NOMO-1 treated with DMSO at 0.1 percent for 48 hours (cell line): ENCODE data around the gene CYSRT1.

Experiments
- DNase-seq: peaks from one replicate; lab custom pipeline; 2025; ENCODE audit not compliant: unreplicated experiment; lab: John Stamatoyannopoulos, UW

Gene CYSRT1, protein sequence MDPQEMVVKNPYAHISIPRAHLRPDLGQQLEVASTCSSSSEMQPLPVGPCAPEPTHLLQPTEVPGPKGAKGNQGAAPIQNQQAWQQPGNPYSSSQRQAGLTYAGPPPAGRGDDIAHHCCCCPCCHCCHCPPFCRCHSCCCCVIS

DNA sequence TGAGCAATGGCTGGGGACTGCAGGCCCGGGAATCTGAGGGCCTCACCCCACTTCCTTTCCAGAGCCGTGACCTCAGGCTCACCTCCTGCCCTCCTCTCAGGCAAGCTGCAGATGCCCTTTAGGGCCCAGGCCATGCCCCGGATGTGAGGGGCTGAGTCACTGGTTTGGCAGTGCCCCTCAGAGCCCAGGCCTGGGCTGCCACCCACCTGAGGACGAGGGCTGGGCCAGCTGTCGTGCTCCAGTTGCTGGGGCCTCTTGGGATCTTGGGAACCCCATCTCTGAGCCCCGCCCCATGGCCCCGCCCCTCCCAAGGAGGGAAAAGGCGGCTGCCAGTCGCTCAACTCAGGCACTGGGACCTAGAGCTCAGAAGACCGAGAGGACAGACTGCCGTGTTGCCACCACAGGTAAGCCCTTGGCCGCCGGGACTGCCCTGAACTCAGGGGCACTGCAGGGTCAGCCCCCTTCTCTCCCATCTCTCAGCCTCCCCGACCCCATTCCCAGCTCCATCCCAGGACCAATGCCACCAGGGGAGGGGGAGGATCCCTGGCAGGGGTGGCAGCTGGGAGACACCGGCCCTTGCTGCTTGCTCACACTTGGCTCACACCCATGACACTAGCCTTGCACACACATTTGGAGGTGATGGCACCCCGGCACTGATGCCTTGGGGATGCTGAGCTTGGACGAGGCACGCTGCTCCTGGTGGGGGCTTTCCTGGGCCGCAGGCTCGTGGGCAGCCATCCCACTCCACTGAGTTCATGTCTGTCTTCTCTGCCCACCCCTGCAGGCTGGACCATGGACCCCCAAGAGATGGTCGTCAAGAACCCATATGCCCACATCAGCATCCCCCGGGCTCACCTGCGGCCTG is at the start of gene CYSRT1:
TSS of gene CYSRT1 (plus strand) at position 345 of the 865 bp plus-strand sequence. CDS start at position 793, 448 bp downstream.
- peak; percentile 18 for DNase-seq

DNA sequence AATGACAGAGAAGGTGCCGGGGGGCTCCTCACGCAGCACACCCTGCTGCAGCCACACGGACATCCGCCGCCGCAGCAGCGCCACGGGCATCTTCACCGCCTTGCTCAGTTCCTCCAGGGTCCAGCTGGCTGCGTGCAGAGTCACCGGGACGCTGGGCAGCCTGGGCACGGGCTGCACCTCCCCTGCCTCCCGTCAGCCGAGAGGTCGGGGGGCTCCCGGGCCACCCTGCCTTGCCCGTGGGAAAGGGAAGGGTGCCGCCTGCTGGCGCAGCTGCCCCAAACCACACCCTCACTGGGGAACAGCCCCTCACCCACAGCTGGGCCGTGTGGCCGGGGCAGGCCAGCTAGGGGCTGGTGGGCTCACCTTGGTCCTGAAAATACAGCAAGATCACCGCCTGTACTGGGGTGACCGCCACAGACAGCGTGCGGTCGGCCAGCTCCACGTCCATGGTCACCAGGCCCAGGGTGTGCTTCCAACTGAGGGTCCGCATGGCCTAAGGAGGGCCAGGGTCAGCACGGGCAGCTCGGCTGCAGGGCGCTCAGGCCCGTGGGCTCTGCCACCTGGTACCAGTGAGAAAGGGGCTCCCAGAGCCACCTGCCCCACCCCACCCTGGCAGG is 49.5 kb upstream of the CYSRT1 start:
- DNase-seq = no peak

DNA sequence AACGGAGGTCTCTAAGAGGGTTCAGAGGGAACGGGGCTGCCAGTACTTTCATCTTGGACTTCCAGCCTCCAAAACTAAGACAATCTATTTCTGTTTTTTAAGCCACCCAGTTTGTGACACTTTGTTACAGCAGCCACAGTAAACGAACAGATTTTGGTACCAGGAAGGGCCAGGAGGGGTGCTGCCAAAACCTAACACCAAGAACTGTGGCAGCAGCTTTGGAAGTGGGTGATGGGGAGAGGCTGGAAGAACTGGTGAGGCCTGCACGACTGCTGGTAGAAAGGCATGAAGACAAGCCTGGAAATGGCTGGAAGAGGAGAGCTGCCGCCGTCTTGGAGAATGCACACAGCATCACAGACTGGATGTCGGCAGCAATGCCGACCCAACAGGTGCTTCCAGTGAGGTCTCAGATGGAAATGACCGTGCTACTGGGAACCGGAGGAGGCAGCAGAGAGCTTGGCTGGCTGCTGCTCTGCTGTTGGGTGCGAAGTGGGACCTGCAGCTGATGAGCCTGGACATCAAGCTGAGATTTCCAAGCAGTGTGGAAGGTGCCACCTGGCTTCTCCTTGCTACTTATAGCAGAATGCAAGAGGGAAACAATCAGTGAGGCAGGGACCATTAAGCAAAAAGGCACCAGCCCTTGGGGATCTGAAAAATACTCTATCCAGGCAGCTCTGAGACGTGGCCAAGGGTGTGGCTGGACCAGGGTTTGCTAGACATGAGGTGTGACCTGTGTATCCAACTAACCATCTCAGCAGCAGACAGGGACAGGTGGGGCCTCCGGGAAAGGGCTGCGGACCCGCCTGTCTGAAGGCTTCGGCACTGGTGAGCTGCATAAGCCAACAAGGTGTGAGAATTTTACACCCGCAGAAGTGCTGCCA is 48.4 kb upstream of the CYSRT1 start:
- peak; percentile 30 for DNase-seq

DNA sequence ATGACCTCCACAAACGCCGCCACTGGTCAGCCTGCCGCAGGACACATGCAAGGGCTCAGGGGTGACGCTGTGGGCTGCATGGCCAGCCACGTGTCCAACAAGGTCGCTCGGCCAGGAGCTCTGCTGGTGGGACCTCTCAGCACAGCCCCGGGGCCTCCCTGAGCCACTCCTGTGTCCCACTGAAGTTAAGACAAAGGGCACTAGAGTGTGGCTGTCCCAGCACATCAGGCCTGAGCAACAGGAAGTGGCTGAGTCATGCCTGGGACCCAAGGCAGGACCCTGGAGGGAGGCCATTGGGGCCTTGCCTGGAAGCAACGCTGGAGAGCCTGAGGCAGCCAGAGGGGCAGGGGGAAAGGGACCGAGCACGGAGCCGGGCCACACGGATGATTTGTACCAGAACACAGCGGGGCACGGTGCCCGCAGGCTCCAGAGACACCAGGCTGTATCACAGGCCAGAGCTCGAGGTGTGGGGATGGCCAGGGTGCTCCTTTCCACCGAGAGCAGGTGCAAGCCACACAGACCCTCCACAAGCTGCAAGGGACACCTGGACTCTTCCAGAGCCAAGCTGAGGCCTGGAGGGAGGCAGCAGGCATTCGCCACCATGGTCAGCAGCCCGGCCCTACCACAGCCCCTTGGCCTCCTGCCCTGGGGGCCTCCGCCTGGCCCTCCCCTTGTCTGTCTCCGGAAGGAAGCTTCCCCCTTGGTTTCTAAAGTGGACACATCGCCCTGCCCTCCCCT is 46.6 kb upstream of the CYSRT1 start:
- no peak for DNase-seq

DNA sequence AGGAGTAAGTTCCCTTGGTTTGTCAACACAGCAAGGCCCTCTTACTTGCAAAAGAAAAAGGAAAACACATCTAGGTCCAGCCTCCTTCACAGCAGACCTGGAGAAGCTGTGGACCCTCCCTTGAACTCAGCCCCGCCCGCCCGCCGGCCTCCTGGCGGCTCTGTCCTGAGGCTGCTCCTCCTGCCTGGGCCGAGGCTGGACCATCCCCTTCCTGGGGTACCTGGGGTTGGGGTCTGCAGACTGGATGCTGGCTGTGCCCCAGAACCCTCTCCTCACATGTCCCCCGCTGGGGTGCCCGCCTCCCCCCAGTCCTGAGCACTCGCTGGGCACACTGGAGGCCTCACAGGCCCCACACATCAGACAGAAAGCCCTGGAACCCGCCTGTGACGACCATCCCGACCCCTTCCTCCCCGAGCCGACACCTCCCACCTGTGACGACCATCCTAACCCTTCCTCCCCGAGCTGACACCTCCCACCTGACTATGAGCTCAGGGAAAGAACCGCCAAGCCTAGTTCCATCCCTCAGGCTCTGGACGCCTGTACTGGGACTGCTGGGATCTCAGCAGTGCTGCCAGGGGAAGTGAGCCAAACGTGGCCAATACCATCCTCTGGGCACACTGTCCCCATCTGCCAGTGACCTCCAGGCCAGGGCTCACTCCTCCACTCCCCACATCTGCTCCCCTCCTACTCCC is 45.9 kb upstream of the CYSRT1 start:
- DNase-seq = no peak

DNA sequence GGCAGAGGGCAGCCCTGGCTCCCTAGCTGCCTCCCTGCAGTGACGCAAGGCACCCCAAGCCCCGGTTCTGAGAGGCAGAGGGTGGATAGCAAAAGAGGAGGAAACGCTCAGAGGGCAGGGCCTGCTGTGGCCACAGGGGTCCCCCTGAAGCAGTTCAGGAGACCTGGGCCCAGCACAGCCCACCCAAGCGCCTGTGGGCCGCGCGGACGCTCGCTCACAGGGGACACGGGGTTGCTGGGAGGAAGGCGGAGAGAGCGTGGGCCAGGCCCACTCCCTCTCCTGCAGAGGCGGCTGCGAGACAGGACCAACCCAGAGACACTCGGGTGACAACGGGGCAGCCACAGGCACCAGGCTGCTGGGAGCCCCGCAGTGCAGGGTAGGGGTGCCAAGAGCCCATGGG is 45.2 kb upstream of the CYSRT1 start:
- DNase-seq = no peak

DNA sequence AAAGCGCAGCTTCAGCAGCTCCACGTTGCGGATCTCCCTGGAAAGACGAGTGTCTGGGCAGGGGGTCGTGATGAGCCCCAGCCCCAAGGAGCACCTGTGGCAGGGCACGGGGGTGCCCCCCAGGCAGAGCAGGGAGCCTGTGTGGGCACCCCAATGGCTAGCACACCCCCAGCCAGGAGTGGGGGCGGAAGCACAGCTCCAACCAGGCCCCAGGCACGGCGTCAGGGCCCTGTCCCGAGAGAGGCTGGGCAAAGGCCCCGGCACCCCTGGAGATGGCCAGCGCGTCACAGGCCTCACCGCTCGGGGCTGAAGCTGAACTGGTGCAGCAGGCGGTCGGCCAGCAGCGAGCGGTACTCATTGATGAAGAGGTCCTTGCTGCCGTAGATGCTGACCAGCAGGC is 44.5 kb upstream of the CYSRT1 start:
- no peak for DNase-seq

DNA sequence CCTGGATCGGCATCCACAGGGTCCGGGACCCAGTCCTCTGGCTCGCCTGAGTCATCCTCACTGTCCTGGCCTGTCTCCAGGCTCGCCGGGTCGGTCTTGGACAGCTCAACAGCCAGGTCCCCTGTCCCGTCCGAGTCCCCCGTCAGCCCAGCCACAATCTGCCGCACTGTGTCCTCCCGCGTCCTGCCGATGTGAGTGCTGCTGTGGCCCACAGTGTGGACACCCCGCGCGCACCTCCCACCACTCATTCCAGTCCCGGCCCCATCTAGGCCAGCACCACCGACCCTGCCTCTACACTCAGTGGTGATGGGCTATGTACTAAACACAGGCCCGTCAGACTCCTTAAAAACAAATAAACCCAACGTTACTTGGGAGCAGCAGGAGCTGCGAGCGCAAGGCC is 43.3 kb upstream of the CYSRT1 start:
- DNase-seq = no peak

DNA sequence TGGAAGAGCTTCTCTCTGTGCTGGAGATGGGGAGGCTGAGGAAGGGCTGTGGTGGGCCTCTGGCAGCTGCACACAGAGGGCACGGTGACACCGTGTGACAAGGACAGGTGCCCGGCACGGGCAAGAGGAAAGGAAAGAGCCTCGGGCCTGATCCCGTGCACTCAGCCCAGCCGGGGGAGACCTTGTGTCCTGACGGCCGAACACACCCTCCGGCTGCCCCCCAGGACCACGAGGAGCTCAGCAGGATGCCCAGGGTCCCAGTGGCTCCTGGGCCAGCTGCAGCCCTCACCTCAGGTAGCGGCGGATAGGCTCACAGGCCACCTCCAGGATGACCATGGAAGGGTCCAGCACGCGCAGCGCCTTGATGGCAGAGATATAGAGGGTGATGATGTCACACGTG is 42.1 kb upstream of the CYSRT1 start:
- DNase-seq = no peak

DNA sequence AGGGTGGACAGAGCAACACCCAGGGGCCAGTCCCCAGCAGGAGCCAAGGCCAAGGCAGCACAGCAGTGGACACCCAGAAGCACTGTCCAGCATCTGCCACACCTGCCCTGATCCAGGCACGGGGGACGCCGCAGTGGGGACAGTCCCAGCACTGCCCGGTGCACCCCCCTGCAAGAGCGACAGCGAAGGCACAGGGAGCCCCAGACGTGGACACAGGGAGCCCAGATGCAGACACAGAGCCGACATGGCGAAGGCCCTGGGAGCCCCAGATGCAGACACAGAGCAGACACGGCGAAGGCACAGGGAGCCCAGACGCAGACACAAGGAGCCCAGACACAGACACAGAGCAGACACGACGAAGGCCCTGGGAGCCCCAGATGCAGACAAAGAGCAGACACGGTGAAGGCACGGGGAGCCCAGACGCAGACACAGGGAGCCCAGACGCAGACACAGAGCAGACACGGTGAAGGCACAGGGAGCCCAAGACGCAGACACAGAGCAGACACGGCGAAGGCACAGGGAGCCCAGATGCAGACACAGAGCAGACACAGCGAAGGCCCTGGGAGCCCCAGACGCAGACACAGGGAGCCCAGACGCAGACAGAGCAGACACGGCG is 40.9 kb upstream of the CYSRT1 start:
- DNase-seq = no peak

DNA sequence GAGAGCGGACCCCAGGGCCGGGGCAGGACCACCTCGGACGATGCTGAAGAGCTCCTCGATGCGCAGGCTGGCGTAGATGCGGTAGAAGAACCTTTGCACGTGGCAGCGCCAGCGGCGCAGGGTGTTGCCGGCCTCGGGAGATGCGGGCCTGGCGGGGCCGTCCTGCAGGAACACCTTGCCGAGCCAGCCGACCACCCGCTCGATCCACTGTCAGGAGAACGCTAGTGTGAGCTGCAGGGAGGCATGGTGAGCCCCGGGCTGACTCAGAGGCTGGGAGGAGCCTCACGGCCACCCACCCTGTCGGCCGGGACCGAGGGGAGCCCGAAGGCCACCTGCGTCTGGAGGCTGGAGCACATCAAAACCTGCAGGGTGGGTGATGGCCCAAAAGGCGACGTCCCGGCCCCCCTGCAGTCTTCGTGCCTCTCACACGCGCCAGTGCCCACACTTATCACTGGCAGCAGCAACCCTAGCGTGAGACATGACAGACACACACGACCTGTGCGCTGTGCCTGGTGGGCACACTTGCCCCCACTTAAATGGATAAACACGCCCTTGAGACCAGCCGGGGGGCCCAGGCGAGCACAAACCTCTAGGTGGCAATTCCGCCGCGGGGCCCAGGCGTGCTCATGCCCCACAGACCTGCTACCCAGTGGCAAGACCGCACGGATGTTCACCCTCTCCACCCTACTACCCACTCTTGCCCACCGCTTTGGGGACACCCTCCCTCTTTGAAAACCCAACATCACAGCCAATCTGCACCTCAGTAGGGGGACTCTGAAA is 39.9 kb upstream of the CYSRT1 start:
- no peak for DNase-seq

DNA sequence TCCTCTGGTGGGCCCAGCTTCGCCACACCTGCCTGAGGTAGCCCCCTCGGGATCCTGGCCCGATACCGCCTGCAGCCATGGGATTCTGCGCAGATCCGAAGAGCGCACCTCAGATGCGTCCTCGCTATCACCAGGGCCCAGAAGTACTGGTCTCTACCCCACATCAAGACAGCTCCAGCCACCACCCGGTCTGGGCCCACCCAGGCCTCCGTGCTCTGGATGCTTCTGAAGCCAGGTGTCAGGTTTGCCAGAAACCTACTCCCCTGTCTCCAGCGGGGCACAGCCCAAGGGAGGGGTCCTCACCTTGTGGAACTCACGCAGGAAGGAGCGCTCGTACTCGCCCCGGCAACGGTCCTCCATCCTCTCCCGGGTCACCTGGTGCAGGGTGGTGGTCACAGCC is 39.1 kb upstream of the CYSRT1 start:
- DNase-seq = no peak

DNA sequence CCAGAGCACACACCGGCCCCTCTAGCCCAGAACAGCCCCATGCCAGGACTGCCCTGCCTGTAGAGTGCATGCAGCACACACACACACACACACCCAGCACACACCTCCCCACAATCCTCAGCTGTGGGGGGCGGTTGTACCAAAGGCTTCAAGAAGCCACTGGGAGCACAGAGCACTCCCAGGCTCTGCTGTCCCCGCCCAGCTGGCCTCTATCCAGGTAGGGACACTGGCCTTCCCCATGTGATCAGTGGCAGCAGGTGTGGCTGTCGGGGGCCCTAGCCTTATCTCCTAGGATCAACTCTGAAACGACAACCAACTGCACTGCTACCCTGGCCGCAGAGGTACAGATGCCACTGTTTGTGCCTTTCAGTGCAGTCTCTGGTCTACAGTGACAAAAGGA is 38.6 kb upstream of the CYSRT1 start:
- DNase-seq = no peak

DNA sequence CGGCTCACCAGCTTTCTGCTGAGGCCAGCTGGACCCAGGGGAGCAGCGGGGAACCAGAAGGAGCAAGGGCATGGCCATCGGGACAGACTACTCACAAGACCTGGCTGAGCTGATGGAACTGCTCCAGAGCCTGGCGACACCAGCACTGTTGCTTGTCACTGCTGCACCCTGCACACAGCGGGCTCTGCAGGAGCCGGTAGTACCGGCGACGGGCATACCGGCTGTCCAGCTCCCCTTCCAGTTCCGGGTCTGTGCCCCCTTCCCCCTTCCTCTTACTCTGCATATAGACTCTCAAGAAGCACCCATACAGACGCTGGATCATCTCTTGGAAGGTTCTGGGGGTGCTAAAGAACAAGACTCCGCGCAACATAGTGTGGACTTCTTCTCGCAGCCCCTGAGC is 37.6 kb upstream of the CYSRT1 start:
- no peak for DNase-seq

DNA sequence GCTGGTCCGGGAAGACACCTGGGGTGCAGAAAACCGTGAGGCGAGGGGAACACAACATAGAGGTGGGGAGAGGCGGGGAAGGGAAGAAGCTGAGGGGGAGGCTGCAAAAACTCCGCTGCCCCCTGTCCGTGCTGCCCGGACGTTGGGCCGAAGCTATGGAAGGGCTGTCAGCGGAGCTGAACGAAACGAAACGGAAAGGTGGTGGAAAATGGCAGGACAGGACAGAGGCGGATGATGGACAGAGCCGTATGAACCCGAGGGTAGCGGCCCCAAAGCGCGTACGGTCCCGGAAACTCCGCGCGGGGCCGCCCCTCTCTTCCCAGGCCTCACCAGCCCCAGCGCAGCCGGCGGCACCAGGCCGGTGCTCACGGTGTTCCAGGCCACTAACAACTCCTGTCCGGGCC is 36.9 kb upstream of the CYSRT1 start:
- no peak for DNase-seq

DNA sequence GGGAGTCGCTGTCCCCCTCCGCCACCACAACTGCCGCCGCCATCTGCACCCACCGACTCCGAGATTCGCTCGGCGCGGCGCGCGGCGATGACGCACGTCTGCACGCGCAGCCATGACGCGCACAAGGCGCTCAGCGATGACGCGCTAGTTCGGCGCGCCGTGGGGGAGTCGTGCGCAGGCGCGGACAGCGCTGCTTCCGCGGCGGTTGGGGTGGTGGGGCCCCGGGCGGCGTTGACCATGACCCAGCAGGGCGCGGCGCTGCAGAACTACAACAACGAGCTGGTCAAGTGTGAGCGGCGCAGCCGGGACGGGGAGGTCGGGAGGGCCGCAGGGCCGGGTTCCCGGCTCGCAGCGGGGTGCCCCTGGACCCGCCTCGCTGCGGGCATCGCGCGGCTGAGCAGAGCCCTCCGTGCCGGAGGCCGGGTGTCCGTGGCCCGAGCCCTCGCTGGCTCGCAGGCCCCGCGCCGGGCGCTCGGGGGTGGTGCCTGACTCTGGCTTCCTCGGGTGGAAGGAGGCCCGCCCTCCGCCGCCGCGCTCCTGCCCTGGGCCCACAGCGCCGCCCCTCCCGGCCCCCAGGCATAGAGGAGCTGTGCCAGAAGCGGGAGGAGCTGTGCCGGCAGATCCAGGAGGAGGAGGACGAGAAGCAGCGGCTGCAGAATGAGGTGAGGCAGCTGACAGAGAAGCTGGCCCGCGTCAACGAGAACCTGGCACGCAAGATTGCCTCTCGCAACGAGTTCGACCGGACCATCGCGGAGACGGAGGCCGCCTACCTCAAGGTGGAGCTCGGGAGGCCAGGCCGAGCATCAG is 36.3 kb upstream of the CYSRT1 start, which contains the start of the genes ANAPC2 and SSNA1:
TSS of gene ANAPC2 (minus strand) at position 71 of the 807 bp plus-strand sequence. CDS start at position 43, 28 bp downstream.
TSS of gene SSNA1 (plus strand) at position 187 of the 807 bp plus-strand sequence. CDS start at position 238, 51 bp downstream.
- peak; percentile 90 for DNase-seq
